HepG2 (cell line): ENCODE results near the gene RGS6.

Experiments used
- ATM ChIP-seq: fragments of 450-650 bp; IDR thresholded peaks from 2 replicates; pipeline ENCODE4 v1.7.1; 2017; ENCODE audit warnings: mild to moderate bottlenecking, borderline replicate concordance
- TF ChIP-seq, protein P1 (sequence below): IDR thresholded peaks from 2 replicates; pipeline ENCODE4 v1.6.1; 2012; ENCODE audit warnings: low read depth, low read length, improper control_type of control experiment

DNA sequence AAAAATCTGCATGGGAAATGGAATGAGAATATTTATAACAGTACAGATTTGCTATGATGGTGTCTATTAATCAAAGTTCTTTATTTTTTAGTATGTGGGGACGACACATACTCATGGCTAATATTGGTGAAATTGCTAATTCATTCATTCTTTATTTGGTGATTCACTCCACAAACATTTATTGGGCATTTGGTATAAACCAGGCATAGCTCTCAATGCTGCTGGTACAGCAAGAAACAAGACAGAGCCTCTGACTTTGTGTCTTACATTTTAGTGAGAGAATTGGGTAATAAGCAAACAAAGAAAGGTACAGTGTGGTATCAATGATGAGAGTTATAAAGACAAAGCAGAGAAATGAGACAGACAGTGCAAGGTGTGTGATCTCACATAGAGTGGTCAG, 129.5 kb downstream of the RGS6 start:
- TF ChIP-seq ATM: no peak
- TF ChIP-seq, protein P1, sequence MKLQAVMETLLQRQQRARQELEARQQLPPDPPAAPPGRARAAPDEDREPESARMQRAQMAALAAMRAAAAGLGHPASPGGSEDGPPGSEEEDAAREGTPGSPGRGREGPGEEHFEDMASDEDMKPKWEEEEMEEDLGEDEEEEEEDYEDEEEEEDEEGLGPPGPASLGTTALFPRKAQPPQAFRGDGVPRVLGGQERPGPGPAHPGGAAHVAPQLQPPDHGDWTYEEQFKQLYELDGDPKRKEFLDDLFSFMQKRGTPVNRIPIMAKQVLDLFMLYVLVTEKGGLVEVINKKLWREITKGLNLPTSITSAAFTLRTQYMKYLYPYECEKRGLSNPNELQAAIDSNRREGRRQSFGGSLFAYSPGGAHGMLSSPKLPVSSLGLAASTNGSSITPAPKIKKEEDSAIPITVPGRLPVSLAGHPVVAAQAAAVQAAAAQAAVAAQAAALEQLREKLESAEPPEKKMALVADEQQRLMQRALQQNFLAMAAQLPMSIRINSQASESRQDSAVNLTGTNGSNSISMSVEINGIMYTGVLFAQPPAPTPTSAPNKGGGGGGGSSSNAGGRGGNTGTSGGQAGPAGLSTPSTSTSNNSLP: no peak
